HepG2 (cell line): Measurements from ENCODE around the gene RAMP1.

Source experiments
- HNRNPUL1 ChIP-seq: fragments of 200-400 bp; formaldehyde crosslinking; IDR thresholded peaks from 2 replicates; pipeline ENCODE4 v1.6.1; 2017; ENCODE audit warnings: low read depth, mild to moderate bottlenecking, low read length, moderate library complexity
- MAFF ChIP-seq: IDR thresholded peaks from 2 replicates; pipeline ENCODE4 v1.6.1; 2011; ENCODE audit warnings: low read depth, low read length, improper control_type of control experiment
- POLR2AphosphoS5 ChIP-seq: IDR thresholded peaks from 2 replicates; pipeline ENCODE4 v1.6.1; 2012; ENCODE audit warnings: low read depth, low read length
- RAD21 ChIP-seq: fragments of 450-650 bp; formaldehyde crosslinking; IDR thresholded peaks from 2 replicates; pipeline ENCODE4 v1.5.0; 2020; ENCODE audit warnings: mild to moderate bottlenecking
- TSC22D2 ChIP-seq: sonication (generic); formaldehyde crosslinking; IDR thresholded peaks from 2 replicates; pipeline ENCODE4 v1.5.1; 2020; ENCODE audit warnings: missing genetic modification reagents, mild to moderate bottlenecking, borderline replicate concordance
- ZFAT ChIP-seq: sonication (generic); formaldehyde crosslinking; conservative IDR thresholded peaks from 2 replicates; pipeline ENCODE4 v1.8.1; 2023; ENCODE audit warnings: missing genetic modification reagents, inconsistent platforms
- TF ChIP-seq, protein P1 (sequence below): sonication (generic); formaldehyde crosslinking; IDR thresholded peaks from 2 replicates; pipeline ENCODE4 v1.4.0; 2020; ENCODE audit warnings: low read depth, mild to moderate bottlenecking, missing genetic modification reagents
- TF ChIP-seq, protein P2 (sequence below): conservative IDR thresholded peaks from 2 replicates; pipeline ENCODE4 v1.6.1; 2018; ENCODE audit warnings: missing genetic modification reagents
- TF ChIP-seq, protein P3 (sequence below): IDR thresholded peaks from 2 replicates; pipeline ENCODE4 v1.6.1; 2016; ENCODE audit warnings: mild to moderate bottlenecking
- TF ChIP-seq, protein P4 (sequence below): sonication (generic); formaldehyde crosslinking; IDR thresholded peaks from 2 replicates; pipeline ENCODE4 v1.9.0; 2021; ENCODE audit warnings: mild to moderate bottlenecking, missing genetic modification reagents
- TF ChIP-seq, protein P5 (sequence below): sonication (generic); formaldehyde crosslinking; IDR thresholded peaks from 2 replicates; pipeline ENCODE4; 2020; ENCODE audit warnings: missing genetic modification reagents, mild to moderate bottlenecking, borderline replicate concordance

DNA sequence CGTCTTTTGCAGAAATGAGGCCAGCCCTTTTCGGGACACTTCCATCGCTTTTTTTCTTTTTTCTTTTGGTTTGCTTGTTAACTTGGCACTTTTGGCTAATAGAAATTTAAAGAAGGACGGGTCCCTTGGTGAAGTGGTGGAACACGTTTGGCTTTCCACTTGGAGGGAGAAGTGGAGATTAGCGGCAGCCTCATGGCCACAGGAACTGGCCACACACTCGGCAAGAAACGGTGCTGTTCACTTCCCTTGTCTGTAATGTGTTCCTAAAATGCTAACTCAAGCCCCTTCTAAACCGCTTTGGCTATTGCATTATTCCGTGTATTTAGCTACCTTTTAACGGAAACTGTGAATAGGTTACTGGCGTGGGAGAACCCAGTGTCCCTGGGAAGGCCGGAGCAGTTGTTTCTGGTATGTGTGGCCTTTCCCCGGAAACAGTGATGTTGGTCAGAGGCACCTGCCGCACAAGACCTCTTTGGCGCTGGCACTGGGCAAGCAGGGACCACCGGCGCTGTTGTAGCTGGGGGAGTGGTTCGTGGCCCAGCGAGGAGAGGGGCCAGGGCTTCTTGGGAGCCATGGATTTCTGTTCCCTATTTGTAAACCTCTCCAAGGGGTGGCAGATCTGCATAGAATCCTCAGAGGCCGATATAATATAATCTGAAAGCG lies 981 bp downstream of the RAMP1 start:
- TF ChIP-seq, protein P1, sequence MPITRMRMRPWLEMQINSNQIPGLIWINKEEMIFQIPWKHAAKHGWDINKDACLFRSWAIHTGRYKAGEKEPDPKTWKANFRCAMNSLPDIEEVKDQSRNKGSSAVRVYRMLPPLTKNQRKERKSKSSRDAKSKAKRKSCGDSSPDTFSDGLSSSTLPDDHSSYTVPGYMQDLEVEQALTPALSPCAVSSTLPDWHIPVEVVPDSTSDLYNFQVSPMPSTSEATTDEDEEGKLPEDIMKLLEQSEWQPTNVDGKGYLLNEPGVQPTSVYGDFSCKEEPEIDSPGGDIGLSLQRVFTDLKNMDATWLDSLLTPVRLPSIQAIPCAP (CRISPR knock-in tag): no peak
- TF ChIP-seq, protein P2, sequence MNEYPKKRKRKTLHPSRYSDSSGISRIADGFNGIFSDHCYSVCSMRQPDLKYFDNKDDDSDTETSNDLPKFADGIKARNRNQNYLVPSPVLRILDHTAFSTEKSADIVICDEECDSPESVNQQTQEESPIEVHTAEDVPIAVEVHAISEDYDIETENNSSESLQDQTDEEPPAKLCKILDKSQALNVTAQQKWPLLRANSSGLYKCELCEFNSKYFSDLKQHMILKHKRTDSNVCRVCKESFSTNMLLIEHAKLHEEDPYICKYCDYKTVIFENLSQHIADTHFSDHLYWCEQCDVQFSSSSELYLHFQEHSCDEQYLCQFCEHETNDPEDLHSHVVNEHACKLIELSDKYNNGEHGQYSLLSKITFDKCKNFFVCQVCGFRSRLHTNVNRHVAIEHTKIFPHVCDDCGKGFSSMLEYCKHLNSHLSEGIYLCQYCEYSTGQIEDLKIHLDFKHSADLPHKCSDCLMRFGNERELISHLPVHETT (CRISPR knock-in tag): no peak
- TF ChIP-seq, protein P3, sequence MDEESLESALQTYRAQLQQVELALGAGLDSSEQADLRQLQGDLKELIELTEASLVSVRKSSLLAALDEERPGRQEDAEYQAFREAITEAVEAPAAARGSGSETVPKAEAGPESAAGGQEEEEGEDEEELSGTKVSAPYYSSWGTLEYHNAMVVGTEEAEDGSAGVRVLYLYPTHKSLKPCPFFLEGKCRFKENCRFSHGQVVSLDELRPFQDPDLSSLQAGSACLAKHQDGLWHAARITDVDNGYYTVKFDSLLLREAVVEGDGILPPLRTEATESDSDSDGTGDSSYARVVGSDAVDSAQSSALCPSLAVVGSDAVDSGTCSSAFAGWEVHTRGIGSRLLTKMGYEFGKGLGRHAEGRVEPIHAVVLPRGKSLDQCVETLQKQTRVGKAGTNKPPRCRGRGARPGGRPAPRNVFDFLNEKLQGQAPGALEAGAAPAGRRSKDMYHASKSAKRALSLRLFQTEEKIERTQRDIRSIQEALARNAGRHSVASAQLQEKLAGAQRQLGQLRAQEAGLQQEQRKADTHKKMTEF: no peak
- no peak for TF ChIP-seq MAFF
- TF ChIP-seq, protein P4, sequence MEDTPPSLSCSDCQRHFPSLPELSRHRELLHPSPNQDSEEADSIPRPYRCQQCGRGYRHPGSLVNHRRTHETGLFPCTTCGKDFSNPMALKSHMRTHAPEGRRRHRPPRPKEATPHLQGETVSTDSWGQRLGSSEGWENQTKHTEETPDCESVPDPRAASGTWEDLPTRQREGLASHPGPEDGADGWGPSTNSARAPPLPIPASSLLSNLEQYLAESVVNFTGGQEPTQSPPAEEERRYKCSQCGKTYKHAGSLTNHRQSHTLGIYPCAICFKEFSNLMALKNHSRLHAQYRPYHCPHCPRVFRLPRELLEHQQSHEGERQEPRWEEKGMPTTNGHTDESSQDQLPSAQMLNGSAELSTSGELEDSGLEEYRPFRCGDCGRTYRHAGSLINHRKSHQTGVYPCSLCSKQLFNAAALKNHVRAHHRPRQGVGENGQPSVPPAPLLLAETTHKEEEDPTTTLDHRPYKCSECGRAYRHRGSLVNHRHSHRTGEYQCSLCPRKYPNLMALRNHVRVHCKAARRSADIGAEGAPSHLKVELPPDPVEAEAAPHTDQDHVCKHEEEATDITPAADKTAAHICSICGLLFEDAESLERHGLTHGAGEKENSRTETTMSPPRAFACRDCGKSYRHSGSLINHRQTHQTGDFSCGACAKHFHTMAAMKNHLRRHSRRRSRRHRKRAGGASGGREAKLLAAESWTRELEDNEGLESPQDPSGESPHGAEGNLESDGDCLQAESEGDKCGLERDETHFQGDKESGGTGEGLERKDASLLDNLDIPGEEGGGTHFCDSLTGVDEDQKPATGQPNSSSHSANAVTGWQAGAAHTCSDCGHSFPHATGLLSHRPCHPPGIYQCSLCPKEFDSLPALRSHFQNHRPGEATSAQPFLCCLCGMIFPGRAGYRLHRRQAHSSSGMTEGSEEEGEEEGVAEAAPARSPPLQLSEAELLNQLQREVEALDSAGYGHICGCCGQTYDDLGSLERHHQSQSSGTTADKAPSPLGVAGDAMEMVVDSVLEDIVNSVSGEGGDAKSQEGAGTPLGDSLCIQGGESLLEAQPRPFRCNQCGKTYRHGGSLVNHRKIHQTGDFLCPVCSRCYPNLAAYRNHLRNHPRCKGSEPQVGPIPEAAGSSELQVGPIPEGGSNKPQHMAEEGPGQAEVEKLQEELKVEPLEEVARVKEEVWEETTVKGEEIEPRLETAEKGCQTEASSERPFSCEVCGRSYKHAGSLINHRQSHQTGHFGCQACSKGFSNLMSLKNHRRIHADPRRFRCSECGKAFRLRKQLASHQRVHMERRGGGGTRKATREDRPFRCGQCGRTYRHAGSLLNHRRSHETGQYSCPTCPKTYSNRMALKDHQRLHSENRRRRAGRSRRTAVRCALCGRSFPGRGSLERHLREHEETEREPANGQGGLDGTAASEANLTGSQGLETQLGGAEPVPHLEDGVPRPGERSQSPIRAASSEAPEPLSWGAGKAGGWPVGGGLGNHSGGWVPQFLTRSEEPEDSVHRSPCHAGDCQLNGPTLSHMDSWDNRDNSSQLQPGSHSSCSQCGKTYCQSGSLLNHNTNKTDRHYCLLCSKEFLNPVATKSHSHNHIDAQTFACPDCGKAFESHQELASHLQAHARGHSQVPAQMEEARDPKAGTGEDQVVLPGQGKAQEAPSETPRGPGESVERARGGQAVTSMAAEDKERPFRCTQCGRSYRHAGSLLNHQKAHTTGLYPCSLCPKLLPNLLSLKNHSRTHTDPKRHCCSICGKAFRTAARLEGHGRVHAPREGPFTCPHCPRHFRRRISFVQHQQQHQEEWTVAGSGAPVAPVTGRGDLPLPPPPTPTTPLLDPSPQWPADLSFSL: no peak
- TF ChIP-seq RAD21 (CRISPR knock-in tag): no peak
- TF ChIP-seq TSC22D2: no peak
- TF ChIP-seq, protein P5, sequence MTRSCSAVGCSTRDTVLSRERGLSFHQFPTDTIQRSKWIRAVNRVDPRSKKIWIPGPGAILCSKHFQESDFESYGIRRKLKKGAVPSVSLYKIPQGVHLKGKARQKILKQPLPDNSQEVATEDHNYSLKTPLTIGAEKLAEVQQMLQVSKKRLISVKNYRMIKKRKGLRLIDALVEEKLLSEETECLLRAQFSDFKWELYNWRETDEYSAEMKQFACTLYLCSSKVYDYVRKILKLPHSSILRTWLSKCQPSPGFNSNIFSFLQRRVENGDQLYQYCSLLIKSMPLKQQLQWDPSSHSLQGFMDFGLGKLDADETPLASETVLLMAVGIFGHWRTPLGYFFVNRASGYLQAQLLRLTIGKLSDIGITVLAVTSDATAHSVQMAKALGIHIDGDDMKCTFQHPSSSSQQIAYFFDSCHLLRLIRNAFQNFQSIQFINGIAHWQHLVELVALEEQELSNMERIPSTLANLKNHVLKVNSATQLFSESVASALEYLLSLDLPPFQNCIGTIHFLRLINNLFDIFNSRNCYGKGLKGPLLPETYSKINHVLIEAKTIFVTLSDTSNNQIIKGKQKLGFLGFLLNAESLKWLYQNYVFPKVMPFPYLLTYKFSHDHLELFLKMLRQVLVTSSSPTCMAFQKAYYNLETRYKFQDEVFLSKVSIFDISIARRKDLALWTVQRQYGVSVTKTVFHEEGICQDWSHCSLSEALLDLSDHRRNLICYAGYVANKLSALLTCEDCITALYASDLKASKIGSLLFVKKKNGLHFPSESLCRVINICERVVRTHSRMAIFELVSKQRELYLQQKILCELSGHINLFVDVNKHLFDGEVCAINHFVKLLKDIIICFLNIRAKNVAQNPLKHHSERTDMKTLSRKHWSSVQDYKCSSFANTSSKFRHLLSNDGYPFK (CRISPR knock-in tag): 0 out of 2 replicates have a peak, but pooled peaks have one; percentile 28
- no peak for TF ChIP-seq ZFAT (CRISPR knock-in tag)
- no peak for TF ChIP-seq HNRNPUL1
- TF ChIP-seq POLR2AphosphoS5: no peak
